GM04504 (cell line): Measurements from ENCODE around the gene GLT1D1.

ENCODE experiments used
- DNase-seq: peaks from one replicate; pipeline ENCODE4 v3.0.0-alpha.2; 2012; ENCODE audit warnings: low read depth

Gene GLT1D1

DNA sequence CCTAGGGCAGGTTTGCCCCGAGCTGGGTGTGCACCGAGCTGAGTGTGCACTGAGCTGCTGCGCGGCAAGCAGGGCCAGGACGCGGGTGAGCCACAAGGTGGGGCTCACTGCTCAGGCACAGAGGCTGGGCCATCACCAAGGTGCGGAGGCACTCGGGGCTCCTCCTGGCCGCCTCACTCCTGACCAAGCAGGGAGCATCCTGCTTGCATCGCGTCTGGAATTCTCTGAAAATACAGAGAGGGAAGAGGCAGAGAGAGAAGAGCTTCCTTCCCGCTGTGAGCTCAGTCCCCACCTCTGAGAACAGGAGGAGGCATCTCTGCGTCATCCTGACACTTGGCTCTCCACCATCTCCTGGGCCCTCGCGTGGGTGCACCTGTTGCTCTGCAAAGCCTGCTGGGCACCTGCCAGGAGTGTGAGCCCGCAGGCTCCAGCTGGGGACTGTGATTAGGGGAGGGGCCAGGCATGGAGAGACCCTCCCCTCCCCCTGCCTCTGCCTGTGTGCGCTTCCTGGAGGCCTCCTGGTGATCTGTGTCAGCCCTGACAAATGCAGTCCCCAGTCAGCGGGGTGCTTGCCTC is 116.3 kb downstream of the GLT1D1 start:
- DNase-seq: no peak

DNA sequence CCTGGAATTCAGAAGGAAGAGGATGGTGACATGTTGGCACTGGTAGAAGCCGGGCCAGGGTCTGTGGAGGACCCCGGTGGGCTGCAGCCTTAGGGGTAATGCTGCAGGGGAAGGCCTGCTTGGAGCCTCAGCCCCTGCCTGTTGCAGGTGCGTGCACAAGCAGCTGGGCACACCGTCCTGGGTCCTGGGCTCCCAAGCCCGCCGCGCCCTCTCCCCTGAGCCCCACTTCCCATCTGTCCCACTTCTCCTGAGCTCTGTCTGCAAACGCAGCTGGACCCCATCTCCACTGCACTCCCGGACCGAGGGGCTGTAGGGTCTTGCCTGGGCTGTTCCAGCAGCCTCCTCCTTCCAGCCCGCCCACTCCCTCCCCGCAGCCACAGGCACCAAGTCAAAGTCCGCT is 116.8 kb downstream of the GLT1D1 start:
- no peak for DNase-seq

DNA sequence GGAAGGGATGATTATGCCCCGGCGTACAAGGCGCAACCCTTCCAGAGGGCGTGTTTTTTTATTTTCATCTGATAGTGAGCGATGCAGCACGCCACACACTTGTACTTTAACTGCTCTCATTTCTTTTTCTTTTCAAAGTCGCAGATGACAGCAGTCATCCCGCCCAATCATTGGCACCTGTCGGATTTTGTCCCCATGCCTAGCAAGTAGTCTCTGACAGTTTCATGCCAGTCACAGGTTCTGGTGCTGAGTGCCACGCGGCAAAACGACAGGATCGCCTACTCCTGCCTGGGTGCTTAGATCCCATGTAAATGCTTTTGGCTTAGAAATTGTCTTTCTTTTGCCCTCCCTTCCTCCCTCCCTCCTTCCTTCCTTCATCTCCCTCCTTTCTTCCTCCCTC is 117.7 kb downstream of the GLT1D1 start:
- DNase-seq: no peak

DNA sequence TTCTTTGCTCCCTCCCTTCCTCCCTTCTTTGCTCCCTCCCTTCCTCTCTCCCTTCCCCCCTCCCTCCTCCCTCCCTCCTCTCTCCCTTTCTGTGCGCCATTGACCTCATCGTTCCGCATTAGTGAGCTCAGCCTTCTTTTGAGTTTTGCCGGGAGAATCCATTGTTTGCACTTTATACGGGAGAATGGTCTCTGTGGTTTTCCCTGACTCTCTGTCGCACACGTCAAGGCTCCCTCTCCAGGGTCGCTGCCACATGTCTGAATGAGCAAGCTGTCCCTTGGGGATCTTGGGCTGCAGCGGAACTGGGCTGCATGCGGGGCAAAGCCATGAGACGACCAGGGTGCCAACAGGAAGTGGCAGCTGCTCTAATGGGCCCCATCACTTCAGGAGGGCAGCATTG is 118.5 kb downstream of the GLT1D1 start:
- no peak for DNase-seq

DNA sequence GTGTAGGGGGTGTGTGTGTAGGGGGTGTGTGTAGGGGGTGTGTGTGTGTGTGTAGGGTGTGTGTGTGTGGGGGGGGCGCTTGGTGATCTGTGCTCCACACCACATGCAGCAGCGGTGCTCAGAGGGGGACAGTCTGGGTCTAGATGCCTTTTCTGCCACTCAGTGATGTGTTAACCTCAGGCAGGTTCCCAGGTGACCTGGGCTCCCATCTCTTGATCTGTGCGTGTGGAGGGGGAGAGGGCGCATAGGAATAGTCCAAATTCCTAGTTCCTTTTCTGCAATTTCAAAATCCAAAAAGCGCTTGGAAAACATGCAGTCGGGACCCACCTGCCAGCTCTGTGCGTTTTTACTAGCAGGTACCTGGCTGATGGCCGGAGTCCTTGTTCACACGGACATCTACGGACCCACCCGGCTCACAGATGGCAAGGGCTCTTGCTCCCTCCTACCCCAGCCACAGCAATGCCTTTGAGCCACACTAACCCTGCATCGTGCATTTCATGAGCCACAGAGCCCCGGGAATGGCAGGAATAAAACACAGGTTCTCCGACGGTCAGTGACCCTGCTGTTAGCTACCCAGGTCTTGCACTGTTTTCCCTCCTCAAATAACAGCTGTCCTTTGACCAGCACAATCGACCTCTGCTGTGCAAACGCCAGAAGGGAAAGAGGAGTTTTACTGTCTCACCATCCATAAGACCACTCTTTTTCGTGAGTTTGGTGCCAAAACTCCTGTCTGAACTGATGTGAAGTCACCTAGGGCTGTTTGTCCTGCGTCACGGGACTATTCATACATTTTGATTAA is 120.8 kb downstream of the GLT1D1 start:
- DNase-seq: no peak

DNA sequence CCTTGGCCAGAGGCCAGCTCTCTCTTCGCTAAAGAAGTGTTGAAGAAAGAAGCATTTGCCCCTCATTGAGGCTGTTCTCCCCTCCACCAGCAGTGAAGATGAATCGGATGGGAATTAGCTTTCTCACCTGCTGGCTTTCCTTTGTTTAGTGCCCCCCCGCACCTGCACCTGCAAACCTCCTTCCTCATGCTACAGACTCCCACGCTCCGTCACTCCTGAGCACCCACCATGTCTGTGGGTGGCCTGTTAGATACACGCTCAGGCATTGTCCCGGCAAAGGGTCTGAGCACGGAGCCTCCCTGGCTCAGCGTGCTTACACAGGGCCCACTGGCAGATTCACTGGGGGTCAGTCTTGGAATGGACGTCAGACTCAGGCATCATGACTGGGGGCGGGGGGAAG is 121.6 kb downstream of the GLT1D1 start:
- no peak for DNase-seq

DNA sequence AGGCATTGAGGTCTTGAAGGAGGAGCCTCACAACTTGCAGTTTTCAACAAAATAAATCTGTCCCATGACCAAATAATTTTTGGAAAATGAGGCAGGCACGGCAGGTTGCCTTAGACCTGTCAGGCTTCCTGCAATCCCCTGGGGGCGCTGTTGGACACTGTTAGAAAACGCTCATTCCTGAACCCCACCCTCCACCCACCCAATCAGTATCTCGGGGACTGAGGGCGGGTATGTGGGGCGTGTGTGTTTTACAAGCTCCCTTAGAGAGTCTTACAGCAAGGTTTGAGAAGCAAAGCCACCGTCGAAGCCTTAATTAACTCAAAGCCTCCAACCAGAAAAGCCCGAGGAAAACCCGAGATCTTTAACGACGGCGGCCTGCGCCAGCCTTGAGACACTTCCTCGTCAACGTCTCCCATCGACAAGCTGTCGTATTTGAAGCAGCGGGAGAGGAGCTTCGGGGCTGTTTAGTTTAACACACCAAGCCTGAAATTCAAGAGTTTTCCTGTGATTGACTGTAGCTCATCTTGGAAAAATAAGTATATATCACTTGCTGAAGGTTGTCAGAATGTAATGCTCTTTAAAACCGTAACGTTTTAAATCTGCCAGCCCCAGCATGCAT is 123.0 kb downstream of the GLT1D1 start:
- no peak for DNase-seq

DNA sequence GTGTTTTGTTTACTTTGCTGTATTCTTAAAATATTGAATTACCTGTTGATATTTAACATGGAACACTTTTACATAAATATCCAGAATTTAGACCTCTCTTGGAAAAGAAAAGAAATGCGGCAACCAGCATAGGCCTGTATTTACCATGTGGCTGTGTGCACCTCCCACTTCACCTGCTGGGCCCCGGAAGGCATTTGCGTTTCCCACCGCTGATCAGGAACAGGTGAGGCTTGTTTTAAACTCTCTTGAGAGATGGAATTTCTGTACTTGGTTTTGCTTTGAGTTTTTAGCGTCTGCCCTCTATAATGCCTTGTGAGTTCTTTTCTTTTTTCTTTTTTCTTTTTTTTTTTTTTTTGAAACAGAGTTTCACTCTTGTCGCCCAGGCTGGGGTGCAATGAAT is 124.2 kb downstream of the GLT1D1 start:
- DNase-seq: no peak

DNA sequence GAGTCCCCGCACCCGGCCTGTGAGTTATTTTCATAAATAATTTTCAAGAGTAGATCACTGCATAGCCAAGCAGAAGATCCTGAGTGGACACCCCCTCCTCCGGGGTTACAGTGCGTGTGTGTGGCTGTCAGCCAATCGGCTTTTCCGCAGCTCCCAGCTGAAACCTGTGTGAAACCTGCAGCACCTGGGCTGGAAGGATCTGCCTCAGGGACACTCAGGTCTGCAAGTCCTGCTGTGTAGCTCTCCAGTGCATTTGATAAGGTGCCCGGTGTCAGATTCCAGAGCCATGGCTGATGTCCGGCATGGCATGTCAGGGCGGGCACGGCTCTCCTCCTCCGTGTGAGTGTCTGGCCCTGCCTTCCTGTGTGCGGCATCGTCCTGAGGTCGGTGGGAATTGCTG is 124.8 kb downstream of the GLT1D1 start:
- DNase-seq: no peak

DNA sequence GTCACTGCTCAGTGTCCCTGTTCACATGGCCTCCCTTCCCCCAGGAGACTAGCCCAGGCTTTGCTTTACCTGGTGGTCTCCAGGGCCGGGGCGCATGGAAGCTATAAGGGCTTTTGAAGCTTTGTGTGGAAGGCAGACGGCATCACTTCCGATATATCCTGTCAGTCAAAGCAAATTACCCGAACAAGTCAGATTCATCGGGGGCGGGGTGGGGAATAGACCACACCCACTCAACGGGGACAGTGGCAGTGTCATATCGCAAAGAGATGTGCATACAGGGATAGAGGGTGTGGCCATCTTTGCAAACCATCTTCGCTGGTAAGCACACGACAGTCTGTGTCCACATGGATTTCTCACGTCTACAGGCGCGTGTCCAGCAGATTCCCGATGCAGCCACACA is 127.3 kb downstream of the GLT1D1 start:
- DNase-seq: no peak

DNA sequence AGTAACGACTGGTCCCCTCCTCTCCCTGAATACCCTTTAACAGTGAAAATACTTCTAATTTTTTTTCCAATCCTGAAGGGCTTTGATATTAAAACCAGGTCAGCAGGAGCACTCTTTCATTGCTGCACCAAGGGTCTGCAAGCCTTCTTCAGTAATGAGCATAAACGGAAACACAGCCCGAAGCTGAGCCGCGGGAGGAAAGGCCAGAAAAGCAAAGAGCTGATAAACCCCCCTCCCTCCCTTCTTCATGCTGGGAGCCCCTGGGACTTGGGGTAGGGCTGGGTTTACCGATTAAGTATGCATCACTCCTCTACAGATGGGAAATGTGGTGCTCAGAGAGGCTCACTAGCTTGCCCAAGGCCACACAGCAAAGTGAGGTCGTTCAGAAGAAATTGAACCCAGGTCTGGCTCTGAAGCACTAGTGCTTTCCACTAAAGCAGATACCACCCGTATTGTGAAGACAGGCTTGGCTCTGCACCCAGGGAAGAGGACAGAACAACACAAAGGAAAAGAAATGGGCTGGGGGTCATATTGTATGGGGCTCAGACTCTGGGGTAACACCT is 128.8 kb downstream of the GLT1D1 start:
- DNase-seq: no peak

DNA sequence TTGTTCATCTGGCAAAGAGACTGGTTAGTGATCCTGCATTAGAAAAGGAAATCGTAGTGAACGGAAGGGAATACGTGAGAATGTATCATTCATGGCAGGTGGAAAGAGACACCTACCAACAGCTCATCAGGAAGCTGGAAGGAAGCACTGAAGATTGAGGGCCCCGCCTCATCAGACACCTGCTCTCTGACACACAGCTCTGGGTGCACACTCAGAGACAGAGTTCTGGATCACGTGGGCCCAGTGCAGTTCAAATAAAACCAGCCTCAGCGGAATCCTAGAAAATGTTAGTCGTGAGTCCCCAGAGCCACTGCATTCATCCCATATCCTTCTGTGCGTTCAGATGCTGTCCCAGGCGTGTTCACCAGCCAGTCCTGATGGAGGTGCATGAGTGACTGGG is 129.7 kb downstream of the GLT1D1 start:
- DNase-seq: no peak

DNA sequence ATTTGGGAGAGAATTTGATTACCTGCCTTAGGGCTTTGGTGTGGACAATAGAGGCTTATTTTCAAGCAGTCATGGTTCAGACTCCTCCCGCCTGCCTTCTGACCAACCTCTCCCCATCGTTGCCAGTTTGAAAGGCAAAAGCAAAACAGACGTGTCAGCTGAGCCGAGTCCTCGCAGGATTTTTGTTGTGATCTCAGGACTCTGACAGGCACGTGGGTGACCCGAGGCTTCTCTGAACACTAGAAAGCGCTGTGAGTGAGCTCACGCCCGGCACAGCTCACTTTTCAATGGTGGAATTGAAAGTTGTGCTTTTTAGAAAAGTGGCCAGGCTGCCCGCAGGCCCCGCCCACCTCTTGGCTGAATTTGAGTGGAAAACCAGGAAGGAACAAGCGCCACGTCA is 130.1 kb downstream of the GLT1D1 start:
- DNase-seq: no peak

DNA sequence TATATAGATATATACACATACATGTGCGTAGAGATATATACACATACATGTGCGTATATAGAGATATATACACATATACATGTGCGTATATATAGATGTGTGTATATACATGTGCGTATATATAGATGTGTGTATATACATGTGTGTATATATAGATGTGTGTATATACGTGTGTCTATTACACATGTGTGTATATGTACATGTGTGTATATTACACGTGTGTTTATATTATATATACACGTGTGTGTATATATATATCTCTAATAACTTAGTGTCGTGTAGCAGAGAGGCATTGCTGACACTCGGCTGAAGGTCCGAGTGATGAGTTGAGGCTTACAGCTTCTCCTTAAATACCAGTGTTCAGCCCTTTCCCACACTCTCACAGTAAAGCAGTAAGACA is 133.7 kb downstream of the GLT1D1 start:
- no peak for DNase-seq

DNA sequence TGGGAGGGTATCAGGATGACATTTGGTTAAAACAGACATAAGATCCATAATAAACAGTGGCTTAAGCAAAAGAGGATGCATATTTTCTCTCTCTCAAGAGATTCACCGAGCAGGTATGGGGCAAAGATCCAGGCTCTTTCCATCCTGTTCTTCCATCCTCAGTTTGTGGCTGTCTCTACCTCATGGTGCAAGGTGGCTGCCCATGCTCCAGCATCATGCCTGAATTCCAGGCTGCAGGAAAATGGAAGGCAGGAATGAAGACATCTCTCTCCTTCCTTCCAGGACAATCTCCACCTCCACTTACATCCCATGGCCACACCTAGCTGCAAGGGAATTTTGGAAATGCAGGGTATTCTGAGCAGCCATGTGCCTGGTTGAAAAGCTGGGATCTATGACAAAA is 136.0 kb downstream of the GLT1D1 start:
- no peak for DNase-seq

DNA sequence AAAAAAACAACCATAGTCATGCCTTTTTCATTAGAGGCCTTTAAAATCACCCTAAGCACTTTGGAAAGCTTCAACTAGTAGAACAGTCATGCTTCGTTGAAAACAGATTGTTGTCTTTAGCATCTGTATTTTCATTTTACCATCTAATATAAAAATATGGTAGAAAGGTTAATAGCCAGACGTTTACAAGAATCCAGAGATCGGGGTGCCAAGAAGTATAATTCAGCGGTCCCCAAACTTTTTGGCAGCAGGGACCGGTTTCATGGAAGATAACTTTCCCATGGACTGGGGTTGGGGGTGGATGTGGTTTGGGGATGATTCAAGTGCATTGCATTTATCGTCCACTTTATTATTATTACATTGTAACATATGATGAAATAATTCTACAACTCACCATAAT is 138.4 kb downstream of the GLT1D1 start:
- no peak for DNase-seq

DNA sequence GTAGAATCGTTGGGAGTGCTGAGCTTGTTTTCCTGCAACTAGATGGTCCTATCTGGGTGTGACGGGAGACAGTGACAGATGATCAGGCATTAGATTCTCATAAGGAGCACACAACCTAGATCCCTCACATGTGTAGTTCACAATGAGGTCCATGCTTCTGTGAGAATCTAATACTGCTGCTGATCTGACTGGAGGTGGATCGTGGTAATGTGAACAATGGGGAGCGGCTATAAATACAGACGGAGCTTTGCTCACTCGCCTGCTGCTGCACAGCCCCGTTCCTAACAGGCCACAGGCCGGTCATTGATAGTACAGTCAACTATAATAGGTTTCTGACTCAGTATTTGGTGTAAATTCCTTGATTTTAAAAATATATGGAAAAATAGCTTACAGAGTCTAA is 138.8 kb downstream of the GLT1D1 start:
- DNase-seq: no peak

DNA sequence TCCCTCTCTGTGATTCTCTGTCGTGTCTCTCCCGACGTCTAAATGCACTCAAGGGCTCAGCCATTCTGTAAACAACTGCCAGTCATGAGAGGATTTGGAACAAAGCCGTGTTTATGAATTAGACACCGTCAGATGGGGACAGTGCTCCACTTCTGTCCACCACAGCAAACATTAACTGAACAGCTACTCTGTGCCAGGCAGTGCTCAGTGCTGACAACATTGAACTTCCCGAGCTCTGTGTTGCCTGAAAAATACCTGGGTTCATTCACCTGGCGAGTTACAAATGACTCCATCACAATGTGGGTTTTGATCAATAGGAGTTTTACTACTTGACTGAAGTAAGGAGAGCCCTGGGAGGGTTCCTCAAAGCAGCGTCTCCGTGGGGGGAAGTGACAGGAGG is 139.3 kb downstream of the GLT1D1 start:
- DNase-seq: no peak

DNA sequence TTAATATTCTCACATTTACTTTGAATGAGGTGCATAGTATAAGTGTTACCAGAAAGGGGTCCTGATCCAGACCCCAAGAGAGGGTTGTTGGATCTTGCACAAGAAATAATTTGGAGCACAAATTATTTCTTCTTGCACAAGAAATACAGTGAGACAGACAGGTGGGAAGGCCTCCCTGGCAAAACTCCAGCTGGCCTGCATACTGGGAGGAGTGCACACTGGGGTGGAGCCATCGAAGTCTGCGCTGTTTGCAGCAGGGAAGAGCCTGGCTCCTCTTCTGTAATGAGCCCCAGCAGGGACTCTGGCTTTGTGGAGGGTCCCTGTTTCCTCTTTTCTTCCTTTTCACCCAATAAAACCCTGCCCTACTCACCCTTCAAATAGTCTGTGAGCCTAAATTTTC is 141.6 kb downstream of the GLT1D1 start:
- no peak for DNase-seq

DNA sequence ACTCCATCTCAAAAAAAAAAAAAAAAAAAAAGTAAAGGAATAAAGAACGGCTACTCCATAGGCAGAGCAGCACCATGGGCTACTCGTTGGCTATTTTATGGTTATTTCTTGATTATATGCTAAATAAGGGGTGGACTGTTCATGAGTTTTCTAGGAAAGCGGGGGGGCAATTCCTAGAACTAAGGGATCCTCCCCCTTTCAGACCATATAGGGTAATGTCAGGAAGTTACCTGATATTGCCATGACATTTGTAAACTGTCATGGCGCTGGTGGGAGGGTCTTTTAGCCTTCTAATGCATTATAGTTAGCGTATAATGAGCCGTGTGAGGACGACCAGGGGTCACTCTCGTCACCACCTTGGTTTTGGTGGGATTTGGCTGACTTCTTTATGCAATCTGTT is 142.3 kb downstream of the GLT1D1 start:
- DNase-seq: no peak

DNA sequence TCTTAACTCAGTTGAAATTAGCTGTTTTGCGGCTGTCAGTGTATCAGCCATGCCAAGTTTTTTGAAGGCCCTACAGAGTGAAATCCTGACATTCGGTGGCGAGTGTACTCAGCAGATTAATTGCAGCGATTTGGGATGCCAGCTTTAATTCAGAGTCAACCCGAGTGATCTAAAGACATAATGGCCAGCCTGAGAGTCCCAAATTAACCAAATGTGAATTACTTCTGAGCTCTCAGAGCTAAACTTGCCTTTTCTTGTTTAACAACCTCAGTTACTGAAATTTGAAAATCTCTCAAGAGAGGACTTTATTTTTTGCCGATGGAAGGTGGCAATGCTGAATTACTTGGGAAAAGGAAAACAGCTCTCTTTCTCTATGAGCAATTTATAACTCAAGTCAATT is 148.5 kb downstream of the GLT1D1 start:
- DNase-seq: no peak

DNA sequence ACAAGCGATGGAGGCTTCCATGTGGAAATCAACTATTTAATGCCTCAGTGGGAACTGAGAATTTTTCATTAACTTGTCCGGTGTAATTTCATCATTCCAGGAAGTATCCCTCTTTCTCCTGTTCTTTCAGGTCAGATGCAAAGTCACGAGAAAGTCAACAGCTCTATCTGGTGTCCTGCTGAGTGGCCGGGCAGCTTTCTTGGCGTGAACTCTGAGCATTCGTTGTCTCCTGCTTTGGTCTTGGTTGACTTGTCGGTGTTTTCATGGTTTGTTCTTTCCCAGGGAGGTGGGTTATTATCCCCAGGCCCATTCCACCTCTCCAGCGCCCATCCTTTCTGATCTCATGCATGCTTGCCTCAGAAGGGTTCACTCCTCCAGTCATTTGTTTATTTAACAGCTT is 149.1 kb downstream of the GLT1D1 start:
- DNase-seq: no peak

DNA sequence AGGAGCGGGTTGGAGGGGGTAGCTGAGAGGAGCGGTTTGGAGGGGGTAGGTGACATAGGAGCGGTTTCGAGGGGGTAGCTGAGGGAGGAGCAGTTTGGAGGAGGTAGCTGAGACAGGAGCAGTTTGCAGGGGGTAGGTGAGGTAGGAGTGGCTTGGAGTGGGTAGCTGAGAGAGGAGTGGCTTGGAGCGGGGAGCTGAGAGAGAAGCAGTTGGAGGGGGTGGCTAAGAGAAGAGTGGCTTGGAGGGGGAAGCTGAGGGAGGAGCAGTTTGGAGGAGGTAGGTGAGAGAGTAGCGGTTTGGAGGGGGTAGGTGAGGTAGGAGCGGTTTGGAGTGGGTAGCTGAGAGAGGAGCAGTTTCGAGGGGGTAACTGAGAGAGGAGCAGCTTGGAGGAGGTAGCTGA is 152.1 kb downstream of the GLT1D1 start:
- DNase-seq: no peak
